Measurements from ENCODE around the gene SCARB1.

DNA sequence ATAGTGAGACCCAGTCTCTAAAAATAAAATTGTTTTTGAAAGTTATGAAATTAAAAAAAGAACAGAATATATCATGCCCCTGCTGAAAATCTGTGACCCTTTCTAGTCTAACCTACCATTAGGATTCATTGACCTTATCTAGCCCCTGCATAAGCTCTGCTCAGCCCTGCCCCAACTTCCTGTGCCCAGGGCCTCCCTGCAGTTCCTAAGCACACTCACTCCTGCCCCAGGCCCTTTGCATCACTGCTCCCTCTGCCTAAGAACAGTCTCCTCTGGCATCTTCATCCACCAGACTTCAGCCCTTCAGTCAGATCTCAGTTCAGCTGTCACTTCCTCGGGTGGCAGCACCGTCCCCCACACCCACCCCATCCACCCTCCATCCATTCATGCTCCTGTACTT is 55.4 kb downstream of the SCARB1 start:
- TF ChIP-seq, protein P1, sequence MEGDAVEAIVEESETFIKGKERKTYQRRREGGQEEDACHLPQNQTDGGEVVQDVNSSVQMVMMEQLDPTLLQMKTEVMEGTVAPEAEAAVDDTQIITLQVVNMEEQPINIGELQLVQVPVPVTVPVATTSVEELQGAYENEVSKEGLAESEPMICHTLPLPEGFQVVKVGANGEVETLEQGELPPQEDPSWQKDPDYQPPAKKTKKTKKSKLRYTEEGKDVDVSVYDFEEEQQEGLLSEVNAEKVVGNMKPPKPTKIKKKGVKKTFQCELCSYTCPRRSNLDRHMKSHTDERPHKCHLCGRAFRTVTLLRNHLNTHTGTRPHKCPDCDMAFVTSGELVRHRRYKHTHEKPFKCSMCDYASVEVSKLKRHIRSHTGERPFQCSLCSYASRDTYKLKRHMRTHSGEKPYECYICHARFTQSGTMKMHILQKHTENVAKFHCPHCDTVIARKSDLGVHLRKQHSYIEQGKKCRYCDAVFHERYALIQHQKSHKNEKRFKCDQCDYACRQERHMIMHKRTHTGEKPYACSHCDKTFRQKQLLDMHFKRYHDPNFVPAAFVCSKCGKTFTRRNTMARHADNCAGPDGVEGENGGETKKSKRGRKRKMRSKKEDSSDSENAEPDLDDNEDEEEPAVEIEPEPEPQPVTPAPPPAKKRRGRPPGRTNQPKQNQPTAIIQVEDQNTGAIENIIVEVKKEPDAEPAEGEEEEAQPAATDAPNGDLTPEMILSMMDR (IDR thresholded peaks at IDR 0.05; ENCODE audit: insufficient read depth, low read length), result no peak
- TF ChIP-seq, protein P2, sequence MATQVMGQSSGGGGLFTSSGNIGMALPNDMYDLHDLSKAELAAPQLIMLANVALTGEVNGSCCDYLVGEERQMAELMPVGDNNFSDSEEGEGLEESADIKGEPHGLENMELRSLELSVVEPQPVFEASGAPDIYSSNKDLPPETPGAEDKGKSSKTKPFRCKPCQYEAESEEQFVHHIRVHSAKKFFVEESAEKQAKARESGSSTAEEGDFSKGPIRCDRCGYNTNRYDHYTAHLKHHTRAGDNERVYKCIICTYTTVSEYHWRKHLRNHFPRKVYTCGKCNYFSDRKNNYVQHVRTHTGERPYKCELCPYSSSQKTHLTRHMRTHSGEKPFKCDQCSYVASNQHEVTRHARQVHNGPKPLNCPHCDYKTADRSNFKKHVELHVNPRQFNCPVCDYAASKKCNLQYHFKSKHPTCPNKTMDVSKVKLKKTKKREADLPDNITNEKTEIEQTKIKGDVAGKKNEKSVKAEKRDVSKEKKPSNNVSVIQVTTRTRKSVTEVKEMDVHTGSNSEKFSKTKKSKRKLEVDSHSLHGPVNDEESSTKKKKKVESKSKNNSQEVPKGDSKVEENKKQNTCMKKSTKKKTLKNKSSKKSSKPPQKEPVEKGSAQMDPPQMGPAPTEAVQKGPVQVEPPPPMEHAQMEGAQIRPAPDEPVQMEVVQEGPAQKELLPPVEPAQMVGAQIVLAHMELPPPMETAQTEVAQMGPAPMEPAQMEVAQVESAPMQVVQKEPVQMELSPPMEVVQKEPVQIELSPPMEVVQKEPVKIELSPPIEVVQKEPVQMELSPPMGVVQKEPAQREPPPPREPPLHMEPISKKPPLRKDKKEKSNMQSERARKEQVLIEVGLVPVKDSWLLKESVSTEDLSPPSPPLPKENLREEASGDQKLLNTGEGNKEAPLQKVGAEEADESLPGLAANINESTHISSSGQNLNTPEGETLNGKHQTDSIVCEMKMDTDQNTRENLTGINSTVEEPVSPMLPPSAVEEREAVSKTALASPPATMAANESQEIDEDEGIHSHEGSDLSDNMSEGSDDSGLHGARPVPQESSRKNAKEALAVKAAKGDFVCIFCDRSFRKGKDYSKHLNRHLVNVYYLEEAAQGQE (IDR thresholded peaks at IDR 0.05; ENCODE audit: insufficient replicate concordance, low read depth), result no peak
- TF ChIP-seq POLR2AphosphoS5 (IDR thresholded peaks at IDR 0.05; ENCODE audit: low read depth) (no peak), GABPA (IDR thresholded peaks at IDR 0.05; ENCODE audit: low read depth) (no peak), SPI1 (IDR thresholded peaks at IDR 0.05; ENCODE audit: borderline replicate concordance, low read depth) (no peak)

Data from HL-60 (cell line).